ENCODE data around the gene PDGFC.
"Not testable (repeated sequence)": the region's sequence is repeated elsewhere in the genome, so short reads cannot be mapped to it uniquely, and the experiment has no call there.

The PDGFC gene

DNA sequence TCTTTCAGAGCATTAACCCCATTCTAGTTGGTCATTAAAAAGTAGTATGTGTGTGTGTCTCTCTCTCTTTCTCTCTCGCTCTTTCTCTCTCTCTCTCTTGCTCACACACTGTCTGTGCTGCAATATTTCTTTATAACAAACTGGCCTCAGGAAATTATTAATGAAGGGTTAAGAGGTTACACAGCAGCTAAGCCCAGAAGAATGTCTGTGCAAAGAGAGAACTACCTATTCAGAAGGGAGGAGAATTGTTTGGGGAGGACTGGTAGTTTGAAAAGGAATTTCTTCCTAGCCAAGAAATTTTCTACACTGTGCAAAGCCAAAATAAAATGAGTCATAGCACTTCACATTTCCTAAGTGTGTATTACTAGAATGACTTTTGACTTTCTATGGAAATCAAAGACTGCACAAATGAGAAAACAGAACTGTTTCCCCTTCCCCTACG, 22.2 kb downstream of the PDGFC start:
- no peak for DNase-seq

DNA sequence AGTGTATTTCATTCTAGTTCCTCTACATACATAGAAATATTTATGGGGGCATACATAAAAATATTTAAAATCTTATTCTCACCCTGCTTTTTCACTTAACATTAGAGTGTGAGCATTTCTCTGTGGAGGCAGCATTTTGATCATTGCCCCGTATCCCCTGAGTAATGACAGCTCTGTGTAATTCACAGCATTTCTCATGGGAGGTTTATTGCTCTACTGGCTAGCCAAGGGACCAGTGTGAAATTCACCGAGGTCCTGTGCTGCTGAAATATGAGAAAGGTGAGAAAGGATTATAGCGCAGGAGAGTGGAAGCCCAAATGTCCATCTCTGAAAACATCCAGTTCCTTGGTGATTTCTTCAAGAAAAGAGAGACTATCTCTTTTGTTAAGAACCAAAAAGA, 22.9 kb downstream of the PDGFC start:
- no peak for DNase-seq

DNA sequence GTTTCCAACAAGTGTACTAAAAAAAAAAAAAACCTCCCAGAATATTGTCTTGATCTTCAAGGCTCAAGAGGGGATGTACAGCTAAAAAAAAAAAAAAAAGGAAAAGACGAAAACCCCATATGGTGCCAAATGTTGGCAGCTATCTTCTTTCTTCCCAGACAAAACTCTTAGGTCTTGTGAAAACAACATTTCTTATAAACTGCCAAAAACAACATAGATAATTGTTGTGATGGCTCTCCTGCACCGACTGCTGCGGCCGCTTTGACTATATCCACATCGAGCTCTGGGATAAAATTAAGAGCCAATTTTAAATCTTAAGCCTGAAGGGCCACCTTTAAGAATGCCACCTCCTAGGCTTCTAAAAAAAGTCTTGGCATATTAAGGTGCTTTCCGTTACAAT, 23.5 kb downstream of the PDGFC start:
- peak; percentile 10 for DNase-seq

DNA sequence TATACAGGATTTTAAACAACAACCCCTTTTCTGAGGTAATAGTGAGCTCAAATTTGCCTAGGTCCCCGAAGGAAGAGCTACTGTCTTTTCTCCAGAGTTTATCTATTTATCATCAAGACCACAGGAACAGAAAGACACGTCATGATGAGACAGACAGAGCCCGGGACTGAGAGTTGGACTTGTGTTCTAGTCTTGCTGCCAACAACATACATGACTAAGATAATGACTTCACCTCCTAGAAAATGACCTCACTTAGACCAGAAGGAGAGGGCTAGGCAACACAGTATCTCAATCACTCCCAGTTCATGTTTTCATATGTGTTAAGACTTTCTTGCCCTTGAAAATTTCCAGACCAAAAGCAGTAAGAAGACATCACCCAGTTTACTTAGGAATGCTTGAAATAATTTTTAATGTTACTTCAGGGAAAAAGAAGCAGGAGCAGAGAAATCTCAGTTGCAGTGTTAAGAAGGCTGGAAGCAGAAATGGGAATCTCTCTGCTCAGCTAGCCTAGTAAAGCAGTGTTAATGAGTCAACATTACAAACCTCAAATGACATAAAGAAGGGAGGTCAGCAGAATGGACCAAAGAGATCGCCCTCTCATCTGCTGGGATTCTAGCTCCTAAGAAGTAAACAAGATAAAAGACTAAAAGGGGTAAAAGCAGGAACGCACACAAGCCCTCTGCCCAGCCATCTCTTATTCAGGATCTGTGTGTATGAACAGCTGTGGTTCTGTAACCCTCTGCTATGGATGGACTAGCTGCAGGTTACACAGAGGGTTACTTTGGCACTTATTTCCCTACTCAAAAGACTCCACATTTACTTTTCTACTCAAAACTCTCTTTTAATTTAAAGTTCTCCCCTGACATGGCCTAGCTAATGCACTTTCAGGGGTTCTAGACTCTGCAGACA, 24.8 kb downstream of the PDGFC start:
- DNase-seq, result no peak

DNA sequence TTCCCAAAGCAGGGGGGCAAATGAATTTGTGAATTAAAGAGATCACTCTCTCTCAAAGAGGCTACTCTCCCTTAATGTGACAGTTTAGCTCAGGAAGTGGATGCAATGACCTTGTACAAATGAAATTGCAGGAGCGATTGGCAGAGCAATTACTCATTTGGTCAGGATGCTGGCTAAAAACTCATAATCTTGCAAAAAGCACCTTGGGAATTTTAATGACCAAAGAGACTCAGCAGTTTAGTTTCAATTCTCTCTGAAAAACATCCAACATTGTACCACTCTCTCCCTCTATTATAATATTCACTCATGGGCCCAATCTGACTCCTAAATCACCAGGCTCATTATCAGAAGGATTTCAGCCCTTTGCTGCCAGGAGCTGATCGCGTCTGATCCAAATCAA, 26.1 kb downstream of the PDGFC start:
- no peak for DNase-seq

DNA sequence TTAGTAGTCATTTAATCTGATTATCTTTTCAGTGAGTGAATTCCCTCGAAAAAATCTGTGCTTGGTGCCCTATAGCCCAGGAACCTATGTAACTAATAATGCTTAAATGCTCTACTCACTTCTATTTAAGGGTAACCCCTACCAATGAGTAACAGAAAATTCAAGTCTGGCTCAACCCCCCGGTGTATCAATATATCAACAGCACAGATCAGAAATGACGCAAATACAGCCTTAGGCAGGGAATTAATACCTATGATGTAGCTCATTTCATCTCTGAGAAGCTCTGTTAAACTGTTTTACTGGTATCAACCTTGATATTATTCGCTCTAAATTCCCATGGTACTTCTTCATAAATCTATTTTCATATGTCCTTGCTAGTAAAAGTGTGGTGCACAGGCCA, 28.6 kb downstream of the PDGFC start:
- no peak for DNase-seq

DNA sequence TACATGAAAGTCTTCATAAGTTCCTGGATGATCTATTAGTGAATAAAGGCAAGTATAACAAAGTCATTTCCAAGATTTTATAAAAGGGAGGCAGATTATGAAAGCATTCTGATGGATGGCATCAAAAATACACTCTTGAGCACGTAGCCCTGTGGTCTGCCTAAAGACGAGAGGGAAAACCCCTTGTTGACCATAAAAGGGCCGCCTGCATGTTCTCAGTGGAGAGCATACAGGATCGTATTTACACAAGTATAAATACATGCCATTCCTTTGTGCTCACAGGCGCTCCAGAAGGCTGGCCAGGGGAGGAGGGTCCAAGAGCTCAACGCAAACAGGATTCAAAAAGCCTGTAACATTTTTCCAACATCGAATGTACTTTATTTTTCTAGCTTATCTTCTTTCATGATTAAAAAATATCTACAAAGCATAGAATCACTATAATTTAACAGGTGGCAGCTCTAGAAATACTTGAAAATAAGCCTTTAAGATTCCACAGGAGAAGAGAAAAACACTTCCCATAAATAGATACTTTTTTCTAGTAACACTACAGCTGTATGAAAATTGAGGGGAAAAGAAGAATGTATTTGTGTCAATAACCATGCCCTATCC, 29.6 kb downstream of the PDGFC start:
- DNase-seq, result no peak

DNA sequence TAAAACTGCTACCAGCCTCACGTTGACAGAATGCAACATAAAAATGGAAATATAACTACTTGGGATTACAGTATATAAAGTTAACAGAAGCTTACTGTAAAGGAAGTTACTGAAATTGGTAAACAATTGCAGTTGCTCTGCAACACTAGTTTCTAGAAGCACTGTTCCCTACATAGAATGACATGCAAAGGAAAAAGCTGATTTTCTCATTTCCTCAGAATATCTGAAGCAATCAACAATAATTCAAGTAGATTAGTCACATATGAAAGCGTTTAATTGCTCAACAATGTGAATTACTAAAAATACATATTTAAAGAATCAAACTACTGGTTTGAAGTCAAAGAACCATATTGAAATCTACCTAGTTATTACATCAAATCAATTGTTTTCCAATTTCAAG, 31.8 kb downstream of the PDGFC start:
- DNase-seq, result no peak

DNA sequence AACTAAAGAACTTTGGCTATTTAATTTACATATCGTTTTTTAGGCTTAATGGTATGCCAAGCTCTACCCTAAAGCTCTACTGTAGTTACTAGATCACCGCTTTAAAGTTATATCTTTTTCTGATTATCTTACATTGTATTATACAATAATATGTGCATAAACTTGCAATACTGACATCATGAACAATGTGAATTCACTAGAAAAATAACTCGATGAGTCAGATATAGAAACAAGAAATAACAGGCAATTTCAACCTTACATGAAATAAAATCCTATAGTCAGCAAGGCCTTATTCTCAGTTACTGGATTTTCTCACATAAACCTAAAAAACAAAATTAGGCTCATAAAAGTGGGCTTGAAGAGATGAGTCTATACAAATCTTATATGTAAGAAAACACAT, 32.5 kb downstream of the PDGFC start:
- no peak for DNase-seq

DNA sequence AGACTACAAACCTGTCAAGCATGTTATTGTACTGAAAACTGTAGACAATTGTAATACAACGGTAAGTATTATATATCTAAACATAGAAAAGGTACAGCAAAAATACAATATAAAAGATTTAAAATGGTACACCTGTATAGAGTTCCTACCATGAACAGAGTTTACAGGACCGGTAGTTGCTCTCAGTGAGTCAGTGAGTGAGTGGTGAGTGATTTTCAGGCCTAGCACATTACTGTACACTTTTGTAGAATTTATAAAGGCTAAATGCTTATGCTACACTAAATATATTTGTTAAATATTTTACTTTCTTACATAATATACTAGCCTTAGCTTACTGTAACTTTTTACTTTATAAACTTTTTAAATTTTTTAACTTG, 37.4 kb downstream of the PDGFC start:
- DNase-seq, result no peak

DNA sequence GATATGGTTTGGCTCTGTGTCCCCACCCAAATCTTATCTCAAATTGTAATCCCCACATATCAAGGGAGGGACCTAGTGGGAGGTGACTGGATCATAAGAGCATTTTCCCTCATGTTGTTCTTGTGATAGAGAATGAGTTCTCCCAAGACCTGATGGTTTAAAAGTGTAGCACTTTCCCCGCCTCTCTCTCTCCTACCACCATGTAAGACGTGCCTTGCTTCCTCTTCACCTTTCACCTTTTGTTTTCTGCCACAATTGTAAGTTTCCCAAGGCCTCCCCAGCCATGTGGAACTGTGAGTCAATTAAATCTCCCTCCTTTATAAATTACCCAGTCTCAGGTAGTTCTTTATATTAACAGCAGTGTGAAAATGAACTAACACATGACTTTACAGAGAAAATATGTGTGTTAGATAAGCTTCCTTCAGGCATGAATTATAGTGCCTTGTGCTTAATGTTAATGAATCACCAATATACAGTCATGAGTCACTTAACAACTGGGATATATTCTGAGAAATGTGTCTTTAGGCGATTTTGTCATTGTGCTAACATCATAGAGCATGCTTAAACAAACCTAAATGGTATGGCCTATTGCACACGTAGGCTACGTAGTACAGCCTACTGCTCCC, 37.9 kb downstream of the PDGFC start:
- DNase-seq, result no peak

DNA sequence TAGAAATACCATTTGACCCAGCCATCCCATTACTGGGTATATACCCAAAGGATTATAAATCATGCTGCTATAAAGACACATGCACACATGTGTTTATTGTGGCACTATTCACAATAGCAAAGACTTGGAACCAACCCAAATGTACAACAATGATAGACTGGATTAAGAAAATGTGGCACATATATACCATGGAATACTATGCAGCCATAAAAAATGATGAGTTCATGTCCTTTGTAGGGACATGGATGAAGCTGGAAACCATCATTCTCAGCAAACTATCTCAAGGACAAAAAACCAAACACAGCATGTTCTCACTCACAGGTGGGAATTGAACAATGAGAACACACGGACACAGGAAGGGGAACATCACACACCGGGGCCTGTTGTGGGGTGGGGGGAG, 39.2 kb downstream of the PDGFC start:
- DNase-seq, result not testable (repeated sequence)

DNA sequence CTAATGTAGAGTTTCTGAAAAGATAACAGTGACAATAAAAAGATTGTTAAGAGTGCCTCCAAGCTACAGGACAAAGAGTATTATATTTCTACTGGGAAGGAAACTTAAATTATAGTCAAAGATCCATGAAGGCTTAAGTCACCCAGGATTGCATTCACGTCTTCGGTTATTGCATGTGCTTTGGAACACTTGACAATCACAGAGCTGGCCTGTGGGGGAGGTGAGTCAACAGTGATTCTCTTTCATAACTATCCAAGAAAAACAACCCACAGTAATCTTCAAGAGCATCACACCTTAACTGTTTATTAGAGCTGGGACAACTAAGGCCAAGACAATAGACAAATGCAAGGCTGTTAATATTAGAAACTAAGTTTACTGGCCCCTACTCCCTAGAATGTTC, 40.3 kb downstream of the PDGFC start:
- DNase-seq, result no peak

DNA sequence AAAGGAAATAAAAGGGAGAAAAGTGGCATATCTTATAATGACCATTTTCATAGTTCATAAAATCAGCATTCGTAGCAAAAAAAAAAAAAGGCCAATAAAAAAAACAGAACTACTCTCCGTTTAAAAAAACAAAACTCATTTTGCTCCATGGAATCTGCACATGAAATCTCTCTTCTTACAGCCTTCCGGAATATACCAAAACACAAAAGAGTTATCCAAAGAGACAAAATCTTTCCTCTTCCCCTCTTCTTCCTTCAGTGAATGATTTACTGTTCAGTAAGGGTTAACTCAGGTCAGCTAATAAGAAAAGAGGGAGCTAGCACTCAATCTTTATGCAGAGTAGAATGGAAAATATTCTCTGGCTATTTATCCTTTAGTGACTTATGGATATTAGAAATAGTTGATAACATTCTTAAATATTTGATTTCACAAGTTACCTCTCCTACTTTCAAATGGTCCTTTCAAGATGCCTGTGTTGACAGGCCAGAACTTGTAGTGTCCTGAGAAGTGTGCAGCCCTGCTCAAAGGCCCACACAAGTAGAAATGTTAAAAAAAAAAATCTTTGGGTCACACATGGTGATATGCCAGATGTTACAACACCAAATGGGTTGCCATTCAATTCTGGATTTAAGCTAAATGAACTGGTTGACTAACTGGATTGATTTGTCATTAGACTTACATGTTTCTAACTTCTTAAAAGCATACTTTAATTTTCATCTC, 42.1 kb downstream of the PDGFC start:
- DNase-seq, result no peak

DNA sequence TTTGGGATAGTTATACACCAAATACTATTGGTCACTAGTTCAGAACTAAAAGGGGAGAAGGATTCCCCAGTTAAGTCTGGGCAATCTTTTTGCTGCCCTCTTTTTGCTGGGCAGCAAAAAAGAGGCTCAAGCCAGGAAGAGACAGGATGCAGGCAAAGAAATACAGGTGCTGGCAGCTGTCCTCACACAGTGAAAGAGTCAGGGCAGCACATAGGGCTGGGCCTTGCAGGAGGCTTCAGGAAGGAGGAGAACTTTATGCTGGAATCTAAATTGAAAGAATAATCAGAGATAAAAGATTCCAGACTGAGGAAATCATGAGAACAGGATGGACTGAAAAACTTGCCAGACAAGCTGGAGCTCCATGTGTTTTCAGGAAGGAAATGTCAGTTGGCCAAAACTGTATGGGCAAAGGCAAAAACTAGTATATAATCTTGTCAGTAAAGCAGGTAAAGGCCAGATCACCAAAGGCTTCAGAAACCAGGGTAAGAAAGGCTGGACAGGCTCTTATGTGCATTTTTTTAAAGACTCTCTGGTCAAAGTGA, 46.8 kb downstream of the PDGFC start:
- DNase-seq, result no peak

DNA sequence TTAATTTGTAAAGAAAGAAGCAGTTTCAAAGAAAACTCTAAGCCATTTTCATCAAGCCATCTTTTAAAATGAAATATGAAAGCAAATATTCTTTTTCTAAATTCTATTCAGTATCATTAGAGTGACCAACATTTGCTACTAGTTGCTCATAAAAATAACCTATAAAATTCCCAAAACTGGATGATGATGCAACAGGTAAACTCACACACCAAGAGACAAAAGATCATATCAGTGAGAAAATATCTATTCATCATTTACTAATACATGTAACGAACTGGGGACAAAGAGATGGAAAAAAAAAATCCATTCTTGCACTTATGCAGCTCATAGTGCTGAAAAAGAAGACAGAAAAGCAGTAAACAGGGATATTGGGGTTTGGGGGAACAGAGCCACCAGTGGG, 48.1 kb downstream of the PDGFC start:
- DNase-seq, result no peak

DNA sequence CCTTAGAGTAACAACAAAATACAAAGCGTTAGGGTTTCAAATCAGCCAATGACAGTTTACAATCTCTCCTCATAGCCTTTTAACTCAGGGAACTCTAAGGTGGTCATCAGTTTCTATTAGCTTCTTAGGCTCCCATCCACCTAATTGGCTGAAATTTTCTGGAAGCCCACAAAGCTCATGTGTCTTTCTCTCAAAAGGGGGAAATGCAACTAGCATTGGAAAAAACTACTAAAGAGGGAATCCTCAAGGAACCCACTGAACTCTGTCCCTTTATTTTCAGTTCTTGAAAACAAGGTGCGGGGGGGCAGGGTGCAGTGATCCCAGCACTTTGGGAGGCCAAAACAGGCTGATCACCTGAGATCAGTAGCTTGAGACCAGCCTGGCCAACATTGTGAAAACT, 56.4 kb downstream of the PDGFC start:
- no peak for DNase-seq

DNA sequence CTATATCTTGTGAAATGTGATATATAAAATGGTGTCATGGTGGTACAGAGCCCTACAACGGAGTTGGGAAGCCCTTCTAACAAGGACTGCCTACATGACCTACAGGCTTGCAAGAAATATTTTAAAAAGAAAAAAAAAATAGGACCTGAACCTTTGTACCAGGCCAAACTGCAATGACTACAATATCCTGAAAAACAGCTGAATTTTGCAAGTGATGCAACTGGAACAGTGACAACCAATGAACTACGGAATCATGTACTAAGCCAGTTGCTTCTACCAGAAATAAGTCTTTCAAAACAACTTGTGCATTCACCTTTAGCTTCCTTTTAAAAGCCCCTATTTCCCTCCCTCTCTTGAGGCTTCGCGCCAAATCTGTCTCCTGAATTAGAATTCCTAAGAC, 58.4 kb downstream of the PDGFC start:
- no peak for DNase-seq

DNA sequence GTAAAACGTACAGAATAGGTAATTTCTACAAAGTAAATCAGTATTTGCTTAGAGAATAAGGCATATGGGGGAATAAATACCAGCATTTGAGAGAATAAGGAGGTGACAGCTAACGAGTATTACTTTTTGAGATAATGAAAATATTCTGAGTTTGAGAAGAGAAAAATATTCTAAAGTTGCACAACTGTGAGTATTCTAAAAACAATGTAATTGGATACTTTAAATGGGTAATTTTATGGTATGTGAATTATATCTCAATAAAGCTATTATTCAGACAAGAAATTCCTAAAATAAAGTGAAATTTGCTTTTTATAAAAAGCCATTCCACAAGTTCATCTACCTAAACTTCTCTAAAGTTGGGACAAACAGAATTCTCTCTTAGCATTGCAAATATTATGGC, 62.6 kb downstream of the PDGFC start:
- DNase-seq, result no peak

DNA sequence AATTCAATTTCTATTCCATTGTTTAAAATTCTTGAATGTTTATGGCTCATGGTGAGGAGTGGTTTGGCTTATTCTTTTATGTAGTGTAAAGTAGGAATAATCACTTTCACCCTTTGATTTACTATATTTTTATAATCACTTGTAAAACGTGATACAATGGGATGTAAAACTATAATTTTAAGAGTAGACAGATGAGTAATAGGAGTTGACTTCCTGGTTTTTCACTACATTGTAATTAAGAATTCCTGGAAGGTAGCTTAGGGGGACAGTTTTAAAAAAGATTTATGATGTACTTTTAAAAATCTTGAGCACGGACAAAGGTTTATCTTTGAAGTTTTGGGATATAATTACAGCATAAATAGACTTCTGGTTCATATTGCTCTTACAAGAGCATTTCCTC, 65.3 kb downstream of the PDGFC start:
- DNase-seq, result no peak

DNA sequence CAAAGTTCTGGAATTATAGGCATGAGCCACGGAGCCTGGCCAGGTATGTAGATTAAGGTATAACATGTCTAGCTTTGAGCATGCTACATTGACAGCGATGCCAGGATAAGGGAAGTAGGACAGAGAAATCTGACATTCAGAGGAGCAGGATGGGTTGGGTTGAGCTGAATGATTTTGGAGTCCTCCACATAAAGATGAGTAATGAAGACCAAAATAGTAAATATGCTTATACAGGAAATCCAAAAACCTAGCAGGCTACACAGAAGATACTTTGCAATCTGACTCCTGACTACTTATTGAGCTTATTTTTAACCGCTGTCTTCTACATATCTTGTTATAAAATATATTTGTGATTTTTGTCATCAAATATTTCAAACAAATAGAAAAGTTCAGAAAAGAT, 69.7 kb downstream of the PDGFC start:
- DNase-seq, result no peak

DNA sequence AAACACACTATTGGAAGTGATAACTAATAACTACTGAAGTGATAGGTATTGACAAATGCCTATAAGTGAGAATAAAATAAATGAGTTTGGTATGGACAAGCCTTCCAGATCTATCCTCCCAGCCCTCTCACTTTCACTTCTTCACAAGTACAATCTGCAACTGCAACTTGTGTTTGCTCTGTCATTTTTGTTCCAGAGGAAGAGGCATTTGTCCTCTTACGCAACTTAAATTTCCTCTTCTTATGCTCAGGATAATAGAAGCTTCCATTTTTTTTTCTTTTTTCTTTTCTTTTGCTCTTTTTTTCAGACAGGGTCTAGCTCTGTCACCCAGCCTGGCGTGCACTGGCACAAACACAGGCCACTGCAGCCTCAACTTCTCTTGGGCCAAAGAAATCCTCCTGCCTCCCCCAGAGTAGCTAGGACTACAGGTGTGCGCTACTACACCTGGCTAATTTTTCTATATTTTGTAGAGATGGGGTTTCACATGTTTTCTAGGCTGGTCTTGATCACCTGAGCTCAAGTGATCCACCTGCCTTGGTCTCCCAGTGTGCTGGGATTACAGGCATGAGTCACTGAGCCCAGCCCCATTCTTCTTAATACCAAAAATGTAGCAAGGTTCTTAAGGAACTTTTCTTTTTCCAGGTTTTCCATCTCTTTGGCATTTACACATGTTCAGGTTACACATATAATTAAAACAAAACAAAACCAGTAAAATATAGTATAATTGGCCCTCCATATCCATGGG, 73.1 kb downstream of the PDGFC start:
- DNase-seq, result no peak

DNA sequence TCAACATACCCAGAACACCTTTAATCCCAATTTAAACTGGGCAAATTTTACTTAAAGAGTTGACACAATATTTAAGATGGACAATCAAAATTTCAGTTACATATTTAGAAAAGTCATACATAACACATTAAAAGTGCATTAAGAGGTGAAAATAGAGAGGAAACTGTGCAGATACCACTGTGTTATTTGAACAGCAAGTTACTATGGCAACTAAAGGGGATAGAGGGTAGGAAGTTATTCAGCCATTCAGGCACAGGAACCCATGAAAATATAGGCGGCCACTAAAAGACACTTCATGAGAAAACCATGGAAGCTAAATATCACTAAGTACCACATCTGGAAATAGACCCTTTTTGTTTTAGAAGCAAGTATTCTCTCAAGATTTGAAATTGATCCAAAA, 75.1 kb downstream of the PDGFC start:
- no peak for DNase-seq
